KMS-11 (cell line): ENCODE measurements around the gene SFTPA2.

Experiments
- H2AFZ ChIP-seq: fragments of 200-600 bp; sonication (generic); 2 replicates; pipeline ENCODE4 v1.6.1; 2016; ENCODE audit warnings: antibody characterized with exemption, mixed run types, low read depth
- H3K27ac ChIP-seq: fragments of 200-600 bp; sonication (generic); 2 replicates; pipeline ENCODE4 v1.6.1; 2016; ENCODE audit warnings: mild to moderate bottlenecking, mixed run types
- H3K27me3 ChIP-seq: fragments of 200-600 bp; sonication (generic); 2 replicates; pipeline ENCODE4 v1.6.1; 2017; ENCODE audit warnings: mild to moderate bottlenecking, low read depth, mixed run types, moderate library complexity; ENCODE audit not compliant: insufficient read depth
- H3K36me3 ChIP-seq: fragments of 200-600 bp; sonication (generic); 2 replicates; pipeline ENCODE4 v1.6.1; 2017; ENCODE audit warnings: mild to moderate bottlenecking, mixed run types; ENCODE audit not compliant: insufficient read depth
- H3K4me1 ChIP-seq: fragments of 200-600 bp; sonication (generic); 2 replicates; pipeline ENCODE4 v1.6.1; 2016; ENCODE audit warnings: mild to moderate bottlenecking, low read depth, mixed run types; ENCODE audit not compliant: poor library complexity, severe bottlenecking
- H3K4me2 ChIP-seq: fragments of 200-600 bp; sonication (generic); 2 replicates; pipeline ENCODE4 v1.7.0; 2016; ENCODE audit warnings: mild to moderate bottlenecking, mixed run types
- H3K4me3 ChIP-seq: fragments of 200-600 bp; sonication (generic); IDR thresholded peaks from 2 replicates; pipeline ENCODE4 v1.6.1; 2017; ENCODE audit warnings: low read depth, low read length, mixed read lengths; ENCODE audit not compliant: insufficient read depth
- H3K79me2 ChIP-seq: fragments of 200-600 bp; sonication (generic); 2 replicates; pipeline ENCODE4 v1.6.1; 2016; ENCODE audit warnings: low read depth, mixed run types; ENCODE audit not compliant: insufficient read depth
- H3K9ac ChIP-seq: fragments of 200-600 bp; sonication (generic); 2 replicates; pipeline ENCODE4 v1.6.1; 2016; ENCODE audit warnings: mild to moderate bottlenecking, mixed run types
- H4K20me1 ChIP-seq: fragments of 200-600 bp; sonication (generic); 2 replicates; pipeline ENCODE4 v1.6.1; 2016; ENCODE audit warnings: mild to moderate bottlenecking, mixed run types; ENCODE audit not compliant: insufficient read depth
- CTCF ChIP-seq: fragments of 200-600 bp; sonication (generic); conservative IDR thresholded peaks from 2 replicates; pipeline ENCODE4 v1.6.1; 2017; ENCODE audit warnings: low read depth, mild to moderate bottlenecking, antibody characterized with exemption, low read length, moderate library complexity, mixed read lengths

The SFTPA2 gene

GRCh38 chr10:79507440-79508167 is 52.6 kb downstream of the SFTPA2 start:
- no peaks in the 10 kb centered on the region for H3K79me2 ChIP-seq
- no peaks in the 10 kb centered on the region for H4K20me1 ChIP-seq
- H3K36me3 ChIP-seq = no peaks in the 10 kb centered on the region
- no peak for TF ChIP-seq CTCF
- H3K27ac ChIP-seq = no peak overlapping the region
- H3K27me3 ChIP-seq = no peaks in the 10 kb centered on the region
- H2AFZ ChIP-seq = no peak overlapping the region
- H3K4me2 ChIP-seq = no peak overlapping the region
- no peaks in the 10 kb centered on the region for H3K4me1 ChIP-seq
- no peak overlapping the region for H3K9ac ChIP-seq
- no peak overlapping the region for H3K4me3 ChIP-seq
